ENCODE data around the gene B4GALT7.

Gene B4GALT7

GRCh38 chr5:177578316-177578715, 21.6 kb upstream of the B4GALT7 start:
- TF ChIP-seq CTCF (conservative IDR thresholded peaks at IDR 0.05) = no peak

GRCh38 chr5:177588413-177588909, 11.5 kb upstream of the B4GALT7 start:
- TF ChIP-seq CTCF (conservative IDR thresholded peaks at IDR 0.05) = no peak
- H3K27ac ChIP-seq = no peak overlapping the region

More at GRCh38 chr5:177578316-177578715, 21.6 kb upstream of the B4GALT7 start:
- no peak overlapping the region for H3K27ac ChIP-seq

GRCh38 chr5:177590406-177590805, 9.5 kb upstream of the B4GALT7 start:
- TF ChIP-seq CTCF (conservative IDR thresholded peaks at IDR 0.05) = no peak
- H3K27ac ChIP-seq = no peak overlapping the region

- H3K27ac ChIP-seq = peak overlapping the region; percentile 85
- TF ChIP-seq CTCF (conservative IDR thresholded peaks at IDR 0.05) = no peak
These were observed 8.3 kb upstream of the B4GALT7 start for GRCh38 chr5:177591690-177592009.

- H3K27ac ChIP-seq = peak within 1 kb of the TSS; percentile 85
- no peak for TF ChIP-seq CTCF (conservative IDR thresholded peaks at IDR 0.05)
These were observed 7.7 kb upstream of the B4GALT7 start, which contains the start of gene TMED9 for GRCh38 chr5:177592010-177592834. TMED9 (plus strand) TSS chr5:177592203; CDS start chr5:177592215, 12 bp downstream.

GRCh38 chr5:177592905-177593304, 7.0 kb upstream of the B4GALT7 start:
- H3K27ac ChIP-seq = peak overlapping the region; percentile 85
- no peak for TF ChIP-seq CTCF (conservative IDR thresholded peaks at IDR 0.05)

GRCh38 chr5:177593511-177593910, 6.4 kb upstream of the B4GALT7 start:
- TF ChIP-seq CTCF (conservative IDR thresholded peaks at IDR 0.05) = no peak
- no peak overlapping the region; the same call in 1 of the 2 replicates for H3K27ac ChIP-seq
